Pancreas (tissue), 10 donors: Measurements from ENCODE around the gene HIPK2. TPM values are rescaled to one million over a fixed set of nuclear protein-coding genes. Genes with fewer than 3 reads are reported as not detected.

Experiments
- ATAC-seq, 4 donors: fragments of 200-7000 bp; cut with Tn5 transposase; one replicate each; pipeline versions ENCODE4 v1.8.0 to v1.9.1; 2020; ENCODE audit warnings: mild to moderate bottlenecking in 4 of 4, moderate library complexity in 4 of 4
- DNase-seq, 6 donors: peaks; one replicate each; pipeline ENCODE4 v3.0.0-alpha.2; 2020
- FAIRE-seq: peaks from 2 replicates; lab custom pipeline; 2012; peaks lifted over from hg19 to GRCh38; lab: Jason Lieb, UNC
- H3K27ac ChIP-seq, 4 donors: fragments of 200-600 bp; sonication (generic); 1 replicate in 3 of 4; 2 replicates in 1 of 4; pipeline versions ENCODE4 v1.5.0 to v1.8.0; 2020
- H3K27me3 ChIP-seq, 4 donors: fragments of 200-600 bp; one replicate each; pipeline ENCODE4 v1.8.0; 2021
- H3K36me3 ChIP-seq, 3 donors: fragments of 200-600 bp; sonication (generic) in 1 of 3; one replicate each; pipeline versions ENCODE4 v1.5.0 to v1.8.0; 2020 to 2021
- H3K4me1 ChIP-seq, 3 donors: fragments of 200-600 bp; one replicate each; pipeline ENCODE4 v1.8.0; 2021
- H3K4me3 ChIP-seq, 4 donors: fragments of 200-600 bp; sonication (generic) in 2 of 4; one replicate each; pipeline versions ENCODE4 v1.5.0 to v1.8.0; 2020 to 2021
- H3K9me3 ChIP-seq, 4 donors: fragments of 200-600 bp; one replicate each; pipeline ENCODE4 v1.8.0; 2021
- CTCF ChIP-seq, 4 donors: fragments of 200-600 bp; sonication (generic) in 3 of 4; IDR thresholded peaks; one replicate each; pipeline versions ENCODE4 v1.5.0 to v1.8.0; 2021; ENCODE audit warnings: antibody characterized with exemption in 4 of 4
- WGBS, 2 donors: extraction: QIAGEN DNeasy Blood & Tissue Kit; methylation state at CpG; one replicate each; pipeline ENCODE4 v1.1.7; 2013; 5-methylcytosine and 5-hydroxymethylcytosine counted together
- intact Hi-C, 3 donors: fragments of 100-400 bp; cut with DNase I; formaldehyde crosslinking; loops; one replicate each; pipeline versions ENCODE4 v1.11.1 to v1.14.2; 2022
- polyA plus RNA-seq, 2 donors: library from polyadenylated mRNA; stranded (reverse); fragments of 200-250 nt; gene quantifications; one replicate each; pipeline ENCODE4 v1.2.3, GENCODE V29; 2013
- total RNA-seq, 6 donors: library from RNA; stranded (reverse); fragmentation: NEBNext Ultra II Directional in 4 of 6; extraction: Animal tissue kit (Norgen Biotek cat#: 25700) in 4 of 6; gene quantifications; one replicate each; pipeline versions ENCODE4 v1.2.1 to v1.2.4, GENCODE V29; 2021 to 2023
- donor health status: healthy with polysubstance abuse.
- donor health status: DM: no; HTN: no; CAD: no; lungs with moderate emphysema.
- donor health status: DM: no; HTN: no; CAD: no.
- donor health status: control.
- donor health status: control.
- donor health status: Bipolar disorder and iron deficiency.
- donor health status: DM: yes; HTN: yes; CAD: no.
- donor health status: DM: no; HTN: no; CAD: no.
- donor health status: DM: no; HTN: no; CAD: no.
- donor health status: DM: yes; HTN: yes; CAD: no.

HIPK2 gene
- total and polyA plus RNA-seq, 8 donors, result 6.7 to 49.0 (median 24.7) TPM

DNA sequence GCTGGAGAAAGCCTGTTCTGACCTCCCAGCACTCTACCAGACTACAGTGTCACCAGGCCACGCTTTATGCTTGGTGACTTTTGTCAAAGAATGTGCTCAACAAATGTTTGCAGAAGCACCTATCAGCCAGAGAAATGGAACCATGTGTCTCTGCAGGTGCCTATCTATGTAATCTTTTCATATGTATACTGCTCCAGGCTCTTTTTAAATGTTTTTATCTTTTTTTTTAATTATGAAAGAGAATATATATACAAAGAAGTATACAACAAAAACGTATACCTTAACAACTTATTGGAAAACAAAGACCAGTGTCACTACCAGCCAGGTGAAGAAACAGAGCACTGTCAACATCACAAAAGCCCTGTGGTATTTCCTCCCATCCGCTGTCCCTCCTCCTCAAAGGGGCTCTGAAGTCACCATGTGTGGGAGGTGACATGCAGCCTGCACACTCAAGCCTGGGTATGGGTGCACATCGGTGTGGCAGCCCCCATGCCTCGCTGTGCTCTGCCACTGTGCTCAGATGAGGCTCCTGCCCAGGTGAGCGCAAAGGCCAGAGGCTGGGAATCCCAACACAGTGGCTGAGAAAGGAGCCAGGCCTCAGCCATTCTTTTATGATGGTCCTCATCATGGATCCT is 133.7 kb downstream of the HIPK2 start:
- Histone ChIP-seq H3K4me3 (no peak overlapping the region), H3K36me3 (no peaks in the 10 kb centered on the region), H3K27me3 (no peaks in the 10 kb centered on the region), H3K4me1 (peaks cover 4 to 29% (median 9%) of the 10 kb centered on the region in 3 donors), H3K9me3 (no peaks in the 10 kb centered on the region), H3K27ac (no peak overlapping the region)
- 77 to 81% methylated on average over 6 of the region's 6 CpGs for WGBS, 2 donors
- TF ChIP-seq CTCF (IDR thresholded peaks at IDR 0.05), result no peak
- ATAC-seq (no peak), DNase-seq (no peak), FAIRE-seq (no peak)
- intact Hi-C loops, result loop anchor here in 2 of 3 donors (5.0 to 10.0 kb wide), 3 partner anchors 121 to 353 kb away; partner anchors contain the start of gene HIPK2 (in 1 of the 2)

DNA sequence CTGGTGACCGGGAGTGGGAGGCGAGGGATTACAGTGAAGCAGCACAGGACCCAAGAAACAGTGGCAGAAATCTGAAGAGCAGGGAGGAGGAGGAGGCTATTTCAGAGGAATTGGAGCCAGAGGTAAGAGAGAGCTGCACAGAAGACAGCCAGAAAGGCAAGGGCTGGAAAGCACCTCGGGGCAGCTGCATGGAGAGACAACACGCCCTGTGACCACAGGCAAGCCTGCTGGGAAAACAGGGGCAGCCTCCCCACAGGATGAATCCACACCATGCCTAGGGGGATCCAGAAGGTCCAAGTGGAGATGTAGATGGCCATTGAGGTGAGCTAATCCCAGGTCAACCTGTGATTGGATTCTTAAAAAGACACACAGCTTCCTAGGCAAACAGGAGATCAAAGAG is 135.5 kb downstream of the HIPK2 start:
- H3K4me1 ChIP-seq, result peaks cover 0 to 13% (median 5%) of the 10 kb centered on the region in 3 donors
- no peak overlapping the region for H3K27ac ChIP-seq
- intact Hi-C loops, result loop anchor here in 2 of 3 donors (5.0 to 10.0 kb wide), 3 partner anchors 123 to 355 kb away; partner anchors contain the start of gene HIPK2 (in 1 of the 2)
- 89 to 90% methylated on average over 4 of the region's 4 CpGs for WGBS, 2 donors
- no peak overlapping the region for H3K4me3 ChIP-seq
- FAIRE-seq (no peak), DNase-seq (no peak), ATAC-seq (no peak)
- H3K27me3 ChIP-seq, result no peaks in the 10 kb centered on the region
- no peaks in the 10 kb centered on the region for H3K36me3 ChIP-seq
- TF ChIP-seq CTCF (IDR thresholded peaks at IDR 0.05), result no peak
- no peaks in the 10 kb centered on the region for H3K9me3 ChIP-seq

- intact Hi-C loops, result loop anchor here in 2 of 3 donors (5.0 to 10.0 kb wide), 3 partner anchors 123 to 356 kb away; partner anchors contain the start of gene HIPK2 (in 1 of the 2)
- DNase-seq (no peak), ATAC-seq (no peak), FAIRE-seq (no peak)
- no peaks in the 10 kb centered on the region for H3K27me3 ChIP-seq
- no peaks in the 10 kb centered on the region for H3K36me3 ChIP-seq
- H3K4me3 ChIP-seq, result no peak overlapping the region
- TF ChIP-seq CTCF (IDR thresholded peaks at IDR 0.05), result no peak
- no peaks in the 10 kb centered on the region for H3K9me3 ChIP-seq
- 86 to 88% methylated on average over 14 of the region's 14 CpGs for WGBS, 2 donors
- peaks cover 0 to 5% (median 5%) of the 10 kb centered on the region in 3 donors for H3K4me1 ChIP-seq
- no peak overlapping the region for H3K27ac ChIP-seq
These were observed 136.3 kb downstream of the HIPK2 start for GRCh38 chr7:139641337-139641992.

- WGBS, 2 donors, result 90 to 96% methylated on average over 2 of the region's 2 CpGs
- no peaks in the 10 kb centered on the region for H3K27me3 ChIP-seq
- DNase-seq (no peak), ATAC-seq (no peak), FAIRE-seq (no peak)
- no peaks in the 10 kb centered on the region for H3K9me3 ChIP-seq
- no peaks in the 10 kb centered on the region for H3K4me1 ChIP-seq
- H3K4me3 ChIP-seq, result no peak overlapping the region
- intact Hi-C loops, result loop anchor here in 2 of 3 donors (5.0 to 10.0 kb wide), 3 partner anchors 124 to 357 kb away; partner anchors contain the start of gene HIPK2 (in 1 of the 2)
- H3K27ac ChIP-seq, result no peak overlapping the region
- TF ChIP-seq CTCF (IDR thresholded peaks at IDR 0.05), result no peak
- H3K36me3 ChIP-seq, result no peaks in the 10 kb centered on the region
These were observed 137.1 kb downstream of the HIPK2 start for GRCh38 chr7:139640681-139641080.
